B cell (primary cell): ENCODE data around the gene BBS7. TPM values are rescaled to one million over a fixed set of nuclear protein-coding genes. Genes with fewer than 3 reads are reported as not detected.

Experiments
- ATAC-seq: fragments of 200-7000 bp; cut with Tn5 transposase; one replicate; pipeline ENCODE4 v1.10.0; 2021; ENCODE audit warnings: low read depth, mild to moderate bottlenecking, moderate number of reproducible peaks, moderate library complexity
- CTCF ChIA-PET: fragments of 350-600 bp; sonication (Branson Sonifier 250); formaldehyde crosslinking; loops from one replicate; lab custom pipeline; 2021; ENCODE audit warnings: antibody characterized with exemption, inconsistent platforms; lab: Charles Lee
- POLR2A ChIA-PET: fragments of 350-600 bp; sonication (Branson Sonifier 250); formaldehyde crosslinking; loops from one replicate; lab custom pipeline; 2021; ENCODE audit warnings: antibody characterized with exemption; lab: Charles Lee
- DNase-seq: peaks from one replicate; pipeline ENCODE4 v3.0.0; 2013
- H2AFZ ChIP-seq: 2 replicates; pipeline ENCODE4 v1.6.1; 2012; ENCODE audit warnings: mild to moderate bottlenecking, low read depth, low read length; ENCODE audit not compliant: insufficient read depth, poor library complexity, severe bottlenecking
- H3K27ac ChIP-seq, 2 donors: 1 replicate in 1 of 2; 2 replicates in 1 of 2; pipeline ENCODE4 v1.5.1; 2012 to 2013; ENCODE audit warnings: low read length in 2 of 2, mild to moderate bottlenecking in 2 of 2, moderate library complexity in 1 of 2
- H3K27me3 ChIP-seq, 4 experiments: fragments of 200-600 bp in 1 of 4; sonication (generic) in 1 of 4; replicated peaks in 1 of 4; 1 replicate in 2 of 4; 2 replicates in 2 of 4; pipeline versions ENCODE4 v1.6.1 to v1.7.0; 2013 to 2016; ENCODE audit warnings: low read length in 3 of 4, mild to moderate bottlenecking in 2 of 4, mixed read lengths in 1 of 4, moderate library complexity in 1 of 4; ENCODE audit not compliant: insufficient read depth in 4 of 4, control insufficient read depth in 3 of 4; ENCODE audit errors: control extremely low read depth in 1 of 4
- H3K36me3 ChIP-seq, 2 experiments: replicated peaks in 1 of 2; 1 replicate in 1 of 2; 2 replicates in 1 of 2; pipeline versions ENCODE4 v1.6.1 to v1.7.1; 2013; ENCODE audit warnings: low read length in 1 of 2; ENCODE audit not compliant: insufficient read depth in 2 of 2, control insufficient read depth in 1 of 2; ENCODE audit errors: control extremely low read depth in 1 of 2, extremely low read depth in 1 of 2
- H3K4me1 ChIP-seq, 2 donors: fragments of 200-600 bp in 1 of 2; sonication (generic) in 1 of 2; 1 replicate in 1 of 2; 2 replicates in 1 of 2; pipeline versions ENCODE4 v1.5.1 to v1.6.1; 2013 to 2017; ENCODE audit warnings: low read length in 2 of 2; ENCODE audit not compliant: control insufficient read depth in 2 of 2, insufficient read depth in 2 of 2
- H3K4me2 ChIP-seq: replicated peaks from 2 replicates; pipeline ENCODE3; 2012; ENCODE audit warnings: mild to moderate bottlenecking, low read depth, low read length; ENCODE audit not compliant: poor library complexity, severe bottlenecking
- H3K4me3 ChIP-seq, 5 experiments: fragments of 200-600 bp in 1 of 5; sonication (generic) in 1 of 5; 1 replicate in 3 of 5; 2 replicates in 2 of 5; pipeline versions ENCODE4 v1.5.1 to v1.7.0; 2011 to 2016; ENCODE audit warnings: low read length in 4 of 5, mild to moderate bottlenecking in 4 of 5, low read depth in 2 of 5, control low read depth in 1 of 5, moderate library complexity in 1 of 5; ENCODE audit not compliant: insufficient read depth in 1 of 5; ENCODE audit errors: control extremely low read depth in 1 of 5, extremely low read depth in 1 of 5
- H3K79me2 ChIP-seq: fragments of 200-600 bp; sonication (generic); one replicate; pipeline ENCODE4 v1.6.0; 2016; ENCODE audit warnings: low read length; ENCODE audit not compliant: control insufficient read depth, insufficient read depth
- H3K9ac ChIP-seq: fragments of 200-600 bp; sonication (generic); 2 replicates; pipeline ENCODE4 v1.6.1; 2017; ENCODE audit warnings: mild to moderate bottlenecking, low read length, moderate library complexity
- H3K9me3 ChIP-seq, 3 donors: one replicate each; pipeline versions ENCODE4 v1.6.1 to v1.7.1; 2013; ENCODE audit warnings: low read length in 2 of 3; ENCODE audit not compliant: control insufficient read depth in 2 of 3, insufficient read depth in 1 of 3; ENCODE audit errors: control extremely low read depth in 1 of 3
- H4K20me1 ChIP-seq: 2 replicates; pipeline ENCODE4 v1.6.0; 2012; ENCODE audit warnings: mild to moderate bottlenecking, low read length; ENCODE audit not compliant: insufficient read depth, control insufficient read depth, poor library complexity, severe bottlenecking
- H3K27ac Mint-ChIP-seq: one replicate; pipeline ENCODE4 v1.8.0; 2021; ENCODE audit warnings: mixed read lengths
- H3K27me3 Mint-ChIP-seq: one replicate; pipeline ENCODE4 v1.8.0; 2021; ENCODE audit warnings: mixed read lengths
- H3K4me1 Mint-ChIP-seq: one replicate; pipeline ENCODE4 v1.8.0; 2021; ENCODE audit warnings: mixed read lengths
- H3K4me3 Mint-ChIP-seq: one replicate; pipeline ENCODE4 v1.8.0; 2021; ENCODE audit warnings: mixed read lengths
- H3K9me3 Mint-ChIP-seq: one replicate; pipeline ENCODE4 v1.8.0; 2022; ENCODE audit warnings: mixed read lengths; ENCODE audit not compliant: insufficient read depth
- CTCF ChIP-seq: fragments of 200-600 bp; IDR thresholded peaks from one replicate; pipeline ENCODE4 v1.8.0; 2022; ENCODE audit warnings: antibody characterized with exemption, mild to moderate bottlenecking
- EZH2 ChIP-seq: IDR thresholded peaks from 2 replicates; pipeline ENCODE4 v1.6.1; 2012; ENCODE audit warnings: borderline replicate concordance, low read depth, mild to moderate bottlenecking, moderate library complexity, low read length; ENCODE audit not compliant: insufficient read depth, poor library complexity, severe bottlenecking
- WGBS: methylation state at CpG from one replicate; pipeline ENCODE4 v1.1.5; 2013; ENCODE audit warnings: missing lambda C conversion rate; ENCODE audit not compliant: insufficient coverage; 5-methylcytosine and 5-hydroxymethylcytosine counted together
- intact Hi-C: fragments of 100-400 bp; cut with micrococcal nuclease; formaldehyde crosslinking; loops from one replicate; pipeline ENCODE4 v1.10.0; 2022
- polyA plus RNA-seq: library from polyadenylated mRNA; depleted of rRNA; stranded (reverse); fragments of >200 nt; gene quantifications from 2 replicates; pipeline ENCODE4 v1.2.3, GENCODE V29; 2012
- total RNA-seq, 2 donors: library from RNA; stranded (reverse); fragments of 120-200 nt in 1 of 2; gene quantifications; 1 replicate in 1 of 2; 2 replicates in 1 of 2; pipeline versions ENCODE4 v1.2.3 to v1.2.4, GENCODE V29; 2013 to 2022

BBS7 gene
- total and polyA plus RNA-seq, 2 donors (not counting 1 experiment from before 2014, with no cell fraction given): 4.3 to 9.1 TPM

GRCh38 chr4:121822796-121823504 is 47.3 kb downstream of the BBS7 start:
- ChIA-PET POLR2A (no interaction called here), CTCF (no interaction called here)
- Mint-ChIP-seq H3K4me3 (peak overlapping the region; percentile 90), H3K9me3 (no peaks in the 10 kb centered on the region), H3K27ac (peak overlapping the region; percentile 11), H3K27me3 (no peaks in the 10 kb centered on the region), H3K4me1 (peaks cover 16% of the 10 kb centered on the region)
- Histone ChIP-seq H3K4me2 (peak overlapping the region; percentile 100), H3K4me3 (peak overlapping the region; percentile 46 to 96 (median 74)), H3K9me3 (no peaks in the 10 kb centered on the region), H3K4me1 (peaks cover 8 to 10% of the 10 kb centered on the region in 2 donors), H2AFZ (peak overlapping the region; percentile 91), H3K79me2 (peaks cover 9% of the 10 kb centered on the region), H3K9ac (peak overlapping the region; percentile 91), H3K27me3 (no peaks in the 10 kb centered on the region), H3K27ac (no peak overlapping the region), H3K36me3 (peaks cover 2 to 3% of the 10 kb centered on the region in 2 experiments), H4K20me1 (no peaks in the 10 kb centered on the region)
- DNase-seq (peak; percentile 33), ATAC-seq (no peak)
- no peak for TF ChIP-seq EZH2
- no peak for TF ChIP-seq CTCF
- under 1% methylated on average over 26 of the region's 30 CpGs for WGBS
- intact Hi-C loops: loop anchor here (1.0 to 5.0 kb wide), 2 partner anchors 22 to 1099 kb away; partner anchors contain the start of genes EXOSC9 and NUDT6

- H3K27ac Mint-ChIP-seq: no peak overlapping the region
- DNase-seq: no peak
- WGBS: no CpG with 5 or more reads among the region's 1 CpG
- H3K4me1 ChIP-seq: peaks cover 8 to 10% of the 10 kb centered on the region in 2 donors
- peak overlapping the region; percentile 90 for H3K4me3 Mint-ChIP-seq
- peaks cover 2 to 11% of the 10 kb centered on the region in 2 experiments for H3K36me3 ChIP-seq
- no peak overlapping the region for H3K27ac ChIP-seq
- no peak for TF ChIP-seq CTCF
- no peak for ATAC-seq
- POLR2A ChIA-PET: no interaction called here
- H3K9me3 ChIP-seq: no peaks in the 10 kb centered on the region
- CTCF ChIA-PET: no interaction called here
- intact Hi-C loops: loop anchor here (5.0 kb wide), 1 partner anchor 1100 kb away; the partner anchor contains the start of gene NUDT6
- peak overlapping the region; percentile 91 for H3K9ac ChIP-seq
- no peak overlapping the region for H2AFZ ChIP-seq
- no peaks in the 10 kb centered on the region for H3K27me3 Mint-ChIP-seq
- no peaks in the 10 kb centered on the region for H3K9me3 Mint-ChIP-seq
- H4K20me1 ChIP-seq: no peaks in the 10 kb centered on the region
- peak overlapping the region; percentile 100 for H3K4me2 ChIP-seq
- peaks cover 9% of the 10 kb centered on the region for H3K79me2 ChIP-seq
- no peak overlapping the region for H3K4me3 ChIP-seq
- no peaks in the 10 kb centered on the region for H3K27me3 ChIP-seq
- H3K4me1 Mint-ChIP-seq: peaks cover 16% of the 10 kb centered on the region
These were observed 48.2 kb downstream of the BBS7 start for GRCh38 chr4:121822047-121822446.
